SHP77 treated with DMSO at 0.1 percent for 48 hours (cell line): ENCODE data around the gene ILKAP.
"Not testable (repeated sequence)": the region's sequence is repeated elsewhere in the genome, so short reads cannot be mapped to it uniquely, and the experiment has no call there.

Experiments
- DNase-seq: peaks from one replicate; lab custom pipeline; 2025; lab: John Stamatoyannopoulos, UW

The ILKAP gene

DNA sequence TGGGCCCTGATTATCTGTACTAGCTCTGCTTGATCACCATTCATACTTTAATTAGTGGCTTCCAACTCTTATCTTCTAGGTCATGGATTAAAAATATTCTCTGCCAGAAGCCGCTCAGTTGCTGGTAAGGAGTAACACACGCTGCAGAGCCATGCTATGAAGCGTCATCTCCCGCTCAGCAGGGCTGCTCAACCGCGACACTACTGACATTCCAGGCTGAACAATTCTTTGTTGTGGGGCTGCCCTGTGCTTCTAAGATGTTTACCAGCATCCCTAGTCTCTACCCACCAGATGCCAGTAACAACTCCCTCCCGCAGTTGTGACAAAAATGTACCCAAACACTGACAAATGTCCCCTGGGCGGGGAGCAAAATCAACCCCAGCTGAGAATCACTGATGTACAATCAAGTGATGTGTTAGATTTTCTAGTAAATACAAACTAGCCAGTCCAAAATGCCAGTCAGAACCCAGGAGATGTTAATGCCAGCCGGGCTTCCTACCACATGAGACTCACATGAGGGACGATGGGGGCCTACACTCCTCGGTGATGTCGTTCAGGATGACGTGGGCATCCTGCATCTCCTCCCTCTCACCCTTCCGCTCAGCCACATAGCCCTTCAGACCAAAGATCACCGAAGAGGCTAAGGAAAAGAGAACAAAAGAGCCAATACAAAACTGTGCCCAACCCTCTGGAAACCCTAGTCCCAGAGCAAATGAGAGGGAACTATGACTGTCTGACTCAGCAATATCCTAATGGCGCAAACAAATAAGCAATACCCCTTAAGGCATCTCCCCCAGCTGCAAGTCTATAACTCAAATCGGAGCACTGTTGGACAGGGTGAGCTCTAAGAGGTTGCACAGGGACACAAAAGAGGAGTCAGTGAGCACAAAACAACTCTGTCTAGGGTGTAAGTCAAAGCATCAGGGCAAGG is 15.6 kb downstream of the ILKAP start:
- DNase-seq, result no peak

- DNase-seq, result no peak
Measured at GRCh38 chr2:238183821-238184220, 19.7 kb downstream of the ILKAP start.

- DNase-seq, result no peak
Measured at GRCh38 chr2:238182362-238182761, 21.1 kb downstream of the ILKAP start.

- no peak for DNase-seq
Measured at GRCh38 chr2:238180554-238180953, 22.9 kb downstream of the ILKAP start.

DNA sequence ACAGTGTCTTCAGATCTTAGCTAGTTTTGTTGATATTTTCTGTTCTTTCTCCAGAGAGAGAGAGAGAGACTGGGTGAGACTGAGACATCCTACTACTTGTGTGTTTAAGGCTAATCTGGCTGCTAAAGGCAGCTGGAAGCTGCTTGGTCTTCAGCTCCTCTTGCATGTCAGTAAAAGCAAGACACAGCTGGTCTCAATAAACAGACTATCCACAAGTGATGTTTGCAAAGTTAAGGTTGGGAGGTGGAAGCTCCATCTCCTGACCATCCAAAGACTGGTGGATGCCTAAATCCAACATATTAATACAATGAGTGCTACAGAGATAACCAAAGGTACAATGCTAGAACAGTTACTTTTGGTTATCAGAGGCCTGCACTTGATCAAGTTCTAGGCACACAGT is 26.9 kb downstream of the ILKAP start:
- DNase-seq, result no peak

GRCh38 chr2:238174701-238175100 is 28.8 kb downstream of the ILKAP start:
- peak; percentile 36 for DNase-seq

- no peak for DNase-seq
Measured at GRCh38 chr2:238174291-238174690, 29.2 kb downstream of the ILKAP start.

- DNase-seq, result no peak
Measured at GRCh38 chr2:238173692-238174091, 29.8 kb downstream of the ILKAP start.

GRCh38 chr2:238172439-238172838 is 31.1 kb downstream of the ILKAP start:
- no peak for DNase-seq

GRCh38 chr2:238171575-238172187 is 31.8 kb downstream of the ILKAP start:
- DNase-seq, result no peak

GRCh38 chr2:238171072-238171431 is 32.4 kb downstream of the ILKAP start:
- DNase-seq, result not testable (repeated sequence)

DNA sequence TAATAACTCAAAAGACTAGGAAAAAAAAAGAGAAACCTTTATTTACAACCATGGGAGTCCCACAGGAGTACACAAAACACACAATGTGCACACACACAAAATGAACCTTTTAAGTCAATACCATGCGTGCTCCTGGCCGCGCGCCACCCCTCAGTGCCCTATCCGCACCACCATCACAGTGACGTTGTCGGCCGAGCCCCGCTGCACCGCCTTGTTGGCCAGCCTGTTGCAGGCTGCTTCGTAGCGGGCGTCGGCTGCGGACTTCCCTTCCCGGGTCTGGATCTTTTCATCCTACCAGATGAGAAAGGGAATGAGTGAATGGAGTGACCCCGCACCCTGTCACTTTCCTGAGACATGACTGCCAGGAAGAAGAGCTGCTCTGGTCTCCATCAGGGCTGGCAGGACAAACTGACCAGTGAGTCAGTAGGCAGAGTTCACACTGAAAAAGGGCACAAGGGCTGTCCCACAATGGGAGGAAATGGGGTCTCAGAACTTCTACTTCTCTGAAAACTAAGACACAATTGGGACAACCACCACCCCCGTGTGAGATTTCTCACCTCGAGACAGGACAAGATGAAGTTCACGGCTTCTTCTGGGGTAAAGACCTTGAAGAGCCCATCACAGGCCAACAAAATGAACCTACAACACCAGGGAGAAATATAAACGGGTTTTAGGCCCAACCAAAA is 33.0 kb downstream of the ILKAP start:
- DNase-seq, result no peak

DNA sequence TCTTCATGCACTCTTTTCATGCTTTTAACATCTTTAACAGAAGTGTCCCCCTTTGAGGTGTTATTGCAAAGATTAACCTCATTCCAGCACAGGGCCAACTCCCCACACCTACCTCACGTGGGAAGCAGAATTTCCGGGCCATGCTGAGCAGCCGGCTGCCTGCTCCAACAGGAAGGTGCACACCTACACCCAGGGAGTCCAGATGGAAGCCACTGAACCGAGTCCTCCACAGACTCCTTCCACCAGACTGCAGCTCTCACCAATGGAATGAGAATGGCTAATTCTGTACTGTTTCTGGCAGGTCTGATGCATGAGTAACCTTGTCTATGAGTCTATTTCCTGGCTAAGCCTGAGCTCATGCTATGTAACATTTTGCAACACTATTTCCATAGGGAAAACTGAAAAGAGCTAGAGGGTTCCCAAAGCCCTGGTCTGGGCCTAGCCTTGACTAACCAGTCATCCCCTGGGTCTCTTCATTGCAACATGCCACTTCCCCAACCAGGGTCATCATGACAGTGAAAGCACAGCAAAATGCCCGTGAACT is 33.7 kb downstream of the ILKAP start:
- DNase-seq, result no peak

- no peak for DNase-seq
Measured at GRCh38 chr2:238169048-238169707, 34.3 kb downstream of the ILKAP start.

- no peak for DNase-seq
Measured at GRCh38 chr2:238168196-238169047, 35.1 kb downstream of the ILKAP start.

- DNase-seq, result no peak
Measured at GRCh38 chr2:238167761-238168160, 35.7 kb downstream of the ILKAP start.

- DNase-seq, result no peak
Measured at GRCh38 chr2:238167344-238167715, 36.2 kb downstream of the ILKAP start.

DNA sequence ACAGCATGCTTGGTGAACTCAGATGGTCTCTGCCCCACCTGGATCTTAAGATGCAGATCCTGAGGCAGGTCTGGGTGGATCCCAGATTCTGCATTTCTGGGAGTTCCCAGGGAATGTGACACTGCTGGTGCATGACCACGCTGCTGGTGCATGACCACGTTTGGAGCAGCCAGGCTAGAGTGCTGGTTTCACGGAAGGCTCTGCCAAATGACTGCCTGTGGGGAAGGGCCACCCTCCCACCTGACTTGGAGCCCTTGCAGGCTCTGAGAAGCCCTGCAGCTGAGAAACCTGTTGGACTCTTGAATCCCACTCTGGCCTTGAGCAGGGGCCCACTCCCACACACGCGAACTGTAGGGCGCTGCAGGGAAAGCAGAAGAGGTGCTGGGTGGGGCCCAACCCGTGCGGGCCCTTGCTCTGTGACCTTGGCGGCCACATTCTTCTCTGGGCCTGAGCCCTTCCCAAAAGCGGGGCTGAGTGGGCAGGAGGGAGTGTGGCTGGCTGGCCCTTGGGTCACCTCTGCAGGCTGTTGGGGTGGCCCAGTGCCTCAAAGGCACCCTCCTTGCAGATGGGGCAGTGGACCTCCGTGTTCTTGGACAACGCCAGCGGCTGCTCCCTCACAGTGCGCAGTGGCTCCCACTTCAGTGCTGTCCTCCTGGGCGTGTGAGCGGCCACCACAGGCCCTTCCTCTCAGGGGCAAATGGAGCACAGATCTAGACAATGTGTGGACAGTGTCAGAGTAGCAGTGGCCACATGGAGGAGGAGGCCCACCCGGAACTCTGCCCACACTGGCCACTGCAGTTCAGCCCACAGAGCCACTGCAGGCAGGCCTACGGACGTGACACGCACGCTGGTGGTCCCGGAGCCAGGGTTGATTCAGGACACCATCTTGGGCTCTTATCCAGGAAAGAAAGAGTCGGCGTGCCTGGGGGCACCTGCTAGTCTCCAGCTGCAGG is 36.8 kb downstream of the ILKAP start:
- no peak for DNase-seq

DNA sequence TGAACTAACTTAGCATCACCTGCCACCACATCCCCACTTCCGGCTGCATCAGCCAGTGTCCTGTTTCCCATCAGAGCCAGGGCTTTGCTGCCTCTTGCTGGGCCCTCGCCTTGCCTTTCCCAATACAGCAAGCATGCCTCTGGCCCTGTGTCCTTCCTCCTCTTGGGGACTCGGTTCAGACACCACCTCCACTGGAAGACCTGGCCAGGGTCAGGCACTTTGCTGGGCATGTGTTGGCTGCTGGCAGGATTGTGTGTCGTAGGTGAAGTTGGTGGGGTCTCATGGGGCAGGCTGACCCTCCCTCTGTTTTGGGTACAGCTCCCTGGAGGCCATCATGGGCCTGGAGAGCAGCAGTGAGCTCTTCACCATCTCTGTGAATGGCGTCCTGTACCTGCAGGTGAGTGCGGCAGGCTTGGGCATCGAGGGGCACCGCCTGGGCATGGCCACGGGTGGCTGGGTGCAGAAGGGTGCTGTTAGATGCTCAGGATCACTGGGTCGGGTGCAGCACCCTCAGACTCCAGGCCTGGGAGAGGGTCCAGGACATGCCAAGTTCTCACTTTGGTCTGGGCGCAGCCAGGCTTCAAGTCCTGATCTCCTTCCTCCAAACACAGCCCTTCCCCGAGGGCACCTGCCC is 38.1 kb downstream of the ILKAP start:
- no peak for DNase-seq

DNA sequence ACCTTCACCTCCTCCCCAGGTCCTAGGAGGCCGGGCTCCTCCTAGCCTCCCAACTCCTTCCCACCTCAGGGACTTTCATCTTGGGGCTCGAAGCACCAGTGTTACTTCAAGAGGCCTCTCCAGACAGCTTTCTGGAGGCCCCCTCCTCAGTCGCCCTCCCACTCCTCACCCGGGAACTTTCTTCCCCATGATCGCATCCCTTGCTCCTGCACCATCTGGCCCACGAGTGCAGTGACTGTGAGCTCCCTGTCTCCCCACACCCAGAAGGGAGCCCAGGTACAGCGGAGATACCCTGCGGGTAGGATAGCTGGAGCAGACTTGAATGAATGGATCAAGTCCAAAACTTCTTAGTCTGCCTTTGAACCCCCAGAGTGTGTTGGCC is 38.6 kb downstream of the ILKAP start:
- DNase-seq, result no peak
